Caco-2 (cell line): Measurements from ENCODE around the gene C1orf167. TPM values are rescaled to one million over a fixed set of nuclear protein-coding genes. Genes with fewer than 3 reads are reported as not detected.

ENCODE experiments used
- BruUV-seq: library from RNA; stranded (reverse); fragments of 400-500 nt; replicated peaks from 2 replicates; lab custom pipeline; 2021; lab: Mats Ljungman, UMichigan
- CTCF ChIA-PET: fragments of 300-600 bp; sonication (Branson Sonifier 250); formaldehyde crosslinking; loops from one replicate; lab custom pipeline; 2022; ENCODE audit warnings: antibody characterized with exemption; lab: Charles Lee
- POLR2A ChIA-PET: fragments of 300-600 bp; sonication (Branson Sonifier 250); formaldehyde crosslinking; loops from one replicate; lab custom pipeline; 2022; ENCODE audit warnings: antibody characterized with exemption; lab: Charles Lee
- DNase-seq, 2 experiments: peaks; one replicate each; pipeline versions ENCODE4 v3.0.0 to v3.0.0-alpha.2; 2020 to 2022
- H3K27me3 ChIP-seq: replicated peaks from 2 replicates; pipeline ENCODE4 v1.6.0; 2011; ENCODE audit warnings: low read length; ENCODE audit not compliant: control insufficient read depth, insufficient read depth
- H3K36me3 ChIP-seq: 2 replicates; pipeline ENCODE4 v1.5.1; 2011; ENCODE audit warnings: low read length; ENCODE audit not compliant: control insufficient read depth, insufficient read depth
- H3K4me1 ChIP-seq: fragments of 250-450 bp; sonication (Bioruptor Pico); 2 replicates; pipeline ENCODE4 v1.5.1; 2020; ENCODE audit warnings: mild to moderate bottlenecking
- H3K4me3 ChIP-seq: 2 replicates; pipeline ENCODE4 v1.5.1; 2011; ENCODE audit warnings: low read depth, mild to moderate bottlenecking, control low read depth, low read length
- H3K9me3 ChIP-seq: fragments of 250-450 bp; sonication (Bioruptor Pico); 2 replicates; pipeline ENCODE4 v1.5.1; 2020; ENCODE audit warnings: mild to moderate bottlenecking, moderate library complexity
- H3K27ac Mint-ChIP-seq: one replicate; pipeline ENCODE4 v1.8.0; 2022; ENCODE audit warnings: mixed read lengths; ENCODE audit not compliant: unreplicated experiment
- H3K27me3 Mint-ChIP-seq: one replicate; pipeline ENCODE4 v1.8.0; 2022; ENCODE audit warnings: mixed read lengths; ENCODE audit not compliant: insufficient read depth, unreplicated experiment
- H3K36me3 Mint-ChIP-seq: one replicate; pipeline ENCODE4 v1.8.0; 2022; ENCODE audit warnings: mild to moderate bottlenecking, mixed read lengths; ENCODE audit not compliant: insufficient read depth, unreplicated experiment
- H3K4me1 Mint-ChIP-seq: one replicate; pipeline ENCODE4 v1.8.0; 2022; ENCODE audit warnings: low read depth, mixed read lengths; ENCODE audit not compliant: unreplicated experiment
- H3K4me3 Mint-ChIP-seq: one replicate; pipeline ENCODE4 v1.8.0; 2022; ENCODE audit warnings: mild to moderate bottlenecking, moderate library complexity, mixed read lengths; ENCODE audit not compliant: unreplicated experiment
- H3K9me3 Mint-ChIP-seq: one replicate; pipeline ENCODE4 v1.8.0; 2022; ENCODE audit warnings: mixed read lengths; ENCODE audit not compliant: unreplicated experiment
- CTCF ChIP-seq, 2 experiments: fragments of 200-600 bp in 1 of 2; IDR thresholded peaks; 1 replicate in 1 of 2; 2 replicates in 1 of 2; pipeline versions ENCODE4 v1.5.1 to v1.8.0; 2011 to 2022; ENCODE audit warnings: antibody characterized with exemption in 1 of 2, control low read depth in 1 of 2, inconsistent platforms in 1 of 2, low read depth in 1 of 2, low read length in 1 of 2, mild to moderate bottlenecking in 1 of 2, moderate library complexity in 1 of 2; ENCODE audit not compliant: insufficient read depth in 1 of 2, severe bottlenecking in 1 of 2, unreplicated experiment in 1 of 2
- intact Hi-C: fragments of 100-400 bp; cut with micrococcal nuclease; formaldehyde crosslinking; loops from one replicate; pipeline ENCODE4 v1.10.0; 2022; ENCODE audit not compliant: unreplicated experiment
- total RNA-seq: library from RNA; stranded (reverse); gene quantifications from 2 replicates; pipeline ENCODE4 v1.2.3, GENCODE V29; 2022

Gene C1orf167
- total RNA-seq, 1 experiment from 2014 or later: 0.64 TPM

GRCh38 chr1:11778336-11778735, 16.3 kb downstream of the C1orf167 start:
- no peaks in the 10 kb centered on the region for H3K36me3 ChIP-seq
- ChIA-PET CTCF (no interaction called here), POLR2A (no interaction called here)
- H3K27me3 ChIP-seq: no peaks in the 10 kb centered on the region
- TF ChIP-seq CTCF (IDR thresholded peaks at IDR 0.05; ENCODE audit: insufficient read depth in 1 of 2, low read depth in 1 of 2, low read length in 1 of 2, severe bottlenecking in 1 of 2, unreplicated experiment in 1 of 2): no peak
- H3K36me3 Mint-ChIP-seq: no peaks in the 10 kb centered on the region
- BruUV-seq: no TSS peak
- H3K4me1 Mint-ChIP-seq: no peaks in the 10 kb centered on the region
- DNase-seq: no peak
- no peaks in the 10 kb centered on the region for H3K9me3 ChIP-seq
- intact Hi-C loops: no loop called here
- H3K27ac Mint-ChIP-seq: no peak overlapping the region
- no peak overlapping the region for H3K4me3 ChIP-seq
- H3K4me3 Mint-ChIP-seq: no peak overlapping the region
- H3K4me1 ChIP-seq: no peaks in the 10 kb centered on the region
- H3K9me3 Mint-ChIP-seq: no peaks in the 10 kb centered on the region
- no peaks in the 10 kb centered on the region for H3K27me3 Mint-ChIP-seq

- no peaks in the 10 kb centered on the region for H3K4me1 Mint-ChIP-seq
- no peak for TF ChIP-seq CTCF (IDR thresholded peaks at IDR 0.05; ENCODE audit: insufficient read depth in 1 of 2, low read depth in 1 of 2, low read length in 1 of 2, severe bottlenecking in 1 of 2, unreplicated experiment in 1 of 2)
- no peaks in the 10 kb centered on the region for H3K9me3 Mint-ChIP-seq
- Histone ChIP-seq H3K4me3 (no peak overlapping the region), H3K4me1 (no peaks in the 10 kb centered on the region), H3K9me3 (no peaks in the 10 kb centered on the region), H3K36me3 (no peaks in the 10 kb centered on the region), H3K27me3 (no peaks in the 10 kb centered on the region)
- no peak overlapping the region for H3K4me3 Mint-ChIP-seq
- no peak overlapping the region for H3K27ac Mint-ChIP-seq
- POLR2A ChIA-PET: no interaction called here
- DNase-seq: no peak
- H3K36me3 Mint-ChIP-seq: no peaks in the 10 kb centered on the region
- H3K27me3 Mint-ChIP-seq: no peaks in the 10 kb centered on the region
- intact Hi-C loops: no loop called here
- CTCF ChIA-PET: no interaction called here
- no TSS peak for BruUV-seq
These were observed 17.0 kb downstream of the C1orf167 start for GRCh38 chr1:11778844-11779623.

DNA sequence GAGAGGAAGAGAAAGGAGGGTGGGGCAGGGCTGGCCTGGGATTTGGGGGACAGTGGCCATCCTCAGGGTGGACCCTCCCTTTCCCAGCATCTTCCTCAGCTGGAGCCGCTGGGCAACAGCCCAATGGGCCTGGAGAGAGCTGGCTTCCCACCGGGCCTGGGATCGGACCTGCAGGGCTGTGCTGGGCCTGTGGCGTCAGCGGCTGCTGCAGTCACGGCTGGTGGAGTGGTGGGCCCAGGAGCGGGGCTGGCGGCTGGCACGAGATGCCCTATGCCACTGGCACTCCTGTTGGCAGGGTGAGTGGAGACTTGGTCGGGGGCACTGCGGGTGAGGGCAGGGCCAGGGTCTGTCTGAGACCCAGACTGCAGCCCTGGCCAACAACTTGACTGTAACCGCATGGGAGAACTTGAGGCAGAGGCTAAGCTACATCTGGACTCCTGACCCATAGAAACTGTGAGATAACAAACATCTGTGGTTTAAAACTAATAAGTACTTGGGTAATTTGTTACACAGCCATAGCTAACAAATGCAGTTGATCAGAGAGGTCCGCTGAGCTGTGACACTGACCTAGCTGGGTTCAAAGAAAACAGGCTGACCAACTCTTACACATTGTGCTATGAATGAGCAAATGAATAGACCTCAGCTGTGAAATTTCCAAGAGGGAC, 17.9 kb downstream of the C1orf167 start:
- BruUV-seq: no TSS peak
- no peaks in the 10 kb centered on the region for H3K36me3 ChIP-seq
- Mint-ChIP-seq H3K36me3 (no peaks in the 10 kb centered on the region), H3K27me3 (no peaks in the 10 kb centered on the region), H3K4me1 (no peaks in the 10 kb centered on the region), H3K27ac (no peak overlapping the region), H3K4me3 (no peak overlapping the region), H3K9me3 (no peaks in the 10 kb centered on the region)
- CTCF ChIA-PET: no interaction called here
- DNase-seq: no peak
- no peak for TF ChIP-seq CTCF (IDR thresholded peaks at IDR 0.05; ENCODE audit: insufficient read depth in 1 of 2, low read depth in 1 of 2, low read length in 1 of 2, severe bottlenecking in 1 of 2, unreplicated experiment in 1 of 2)
- H3K9me3 ChIP-seq: no peaks in the 10 kb centered on the region
- intact Hi-C loops: no loop called here
- no peaks in the 10 kb centered on the region for H3K27me3 ChIP-seq
- H3K4me1 ChIP-seq: no peaks in the 10 kb centered on the region; the same call in 1 of the 2 replicates
- POLR2A ChIA-PET: no interaction called here
- no peak overlapping the region for H3K4me3 ChIP-seq
